ENCODE results near the gene GYPC.
"Not testable (repeated sequence)": the region's sequence is repeated elsewhere in the genome, so short reads cannot be mapped to it uniquely, and the experiment has no call there.

GYPC gene

DNA sequence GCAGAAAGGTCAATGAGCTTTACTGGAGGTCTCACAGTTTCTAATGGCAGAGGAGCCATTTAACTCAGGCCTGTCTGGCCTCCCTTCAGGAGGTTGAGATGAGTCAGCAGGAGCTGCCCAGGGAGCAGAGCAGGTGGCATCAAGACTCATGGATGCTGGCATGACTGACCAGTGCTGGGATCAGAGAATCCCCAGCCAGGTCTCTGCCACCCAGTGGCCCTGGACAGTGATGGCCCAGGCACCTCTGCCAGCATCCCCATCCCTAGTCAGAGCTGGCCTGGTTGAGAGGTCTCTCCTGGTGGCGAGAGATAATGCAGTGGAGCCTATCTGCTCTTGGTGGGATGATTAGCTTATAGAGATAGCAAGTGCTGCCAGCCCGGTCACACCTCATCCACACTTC, 43.1 kb downstream of the GYPC start:
- DNase-seq (ENCODE audit: low read depth, low spot score): no peak

DNA sequence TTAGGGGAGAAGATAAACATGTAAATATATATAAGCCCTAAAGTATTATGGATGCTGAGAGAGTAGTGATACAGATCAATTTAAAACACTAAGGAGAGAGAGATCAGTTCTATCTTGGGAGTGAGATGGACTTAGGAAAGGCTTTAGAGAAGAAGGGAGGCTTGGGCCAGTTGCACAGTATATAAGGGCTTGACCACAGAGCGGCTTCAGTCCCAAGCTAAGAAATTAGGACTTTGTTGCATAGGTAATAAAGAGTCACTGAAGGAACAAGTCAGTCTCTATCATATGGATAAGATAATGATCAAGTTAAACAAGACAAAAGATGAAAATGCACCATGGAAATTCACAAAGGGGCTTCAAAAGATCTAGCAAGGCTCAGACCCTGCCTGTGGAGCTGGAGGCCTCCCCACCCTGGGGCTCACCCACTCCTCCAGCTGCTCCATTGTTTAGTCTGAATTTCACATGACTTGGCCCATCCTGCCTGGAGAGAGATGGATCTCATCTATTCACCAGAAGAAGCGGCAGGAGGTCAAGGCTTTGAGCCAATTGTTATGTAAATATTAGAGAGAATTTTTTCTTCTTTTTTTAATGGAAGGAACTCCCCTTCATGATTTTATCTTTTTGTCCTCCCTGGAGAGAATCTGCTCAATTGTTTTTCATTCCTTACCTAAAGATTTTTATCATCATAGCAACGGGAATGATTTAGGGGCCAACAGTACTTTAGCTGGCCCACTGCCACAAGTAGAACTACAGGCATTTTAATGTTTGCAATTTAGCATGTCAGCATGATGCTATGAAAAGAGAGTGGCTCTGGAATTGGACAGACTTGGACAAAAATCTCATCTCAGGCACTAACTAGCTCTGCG, 44.0 kb downstream of the GYPC start:
- DNase-seq (ENCODE audit: low read depth, low spot score): no peak

DNA sequence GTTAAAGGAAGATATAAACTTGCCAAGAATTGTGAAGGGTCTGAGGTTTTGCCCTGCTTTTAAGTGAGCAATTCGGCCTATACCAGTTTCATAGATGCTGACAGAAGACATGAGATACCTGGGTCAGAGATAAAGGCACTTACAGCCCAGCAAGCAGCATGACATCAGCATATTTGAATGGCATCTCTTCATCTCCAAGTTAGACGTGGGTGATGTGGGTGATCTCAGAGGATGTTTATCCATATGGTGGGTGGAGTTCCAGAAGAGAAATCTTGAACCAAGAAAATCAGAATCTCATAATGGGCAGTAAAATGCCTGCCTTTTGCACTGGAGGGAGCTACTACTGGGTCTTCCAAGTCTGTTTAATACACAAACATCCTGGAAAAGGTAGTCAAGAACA, 44.7 kb downstream of the GYPC start:
- no peak for DNase-seq (ENCODE audit: low read depth, low spot score)

DNA sequence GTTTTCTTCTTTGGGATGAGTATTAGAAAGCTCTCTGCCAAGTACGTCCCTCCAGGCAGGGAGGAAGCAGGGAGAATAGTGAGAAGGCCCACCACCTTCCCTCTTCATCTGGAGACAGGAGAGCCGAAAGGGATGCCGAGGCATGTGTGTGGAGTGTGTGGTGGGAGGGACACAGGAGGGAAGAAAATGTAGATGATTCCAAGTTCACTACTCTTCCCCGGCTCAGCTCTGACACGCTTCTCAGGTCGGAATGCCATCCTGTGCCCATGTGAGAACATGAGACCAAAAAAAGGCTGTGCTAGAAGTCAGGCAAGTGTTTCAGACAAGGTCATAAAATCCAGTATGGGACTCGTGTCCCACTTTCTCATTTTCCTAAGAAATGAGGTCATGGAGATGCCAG, 47.4 kb downstream of the GYPC start:
- no peak for DNase-seq (ENCODE audit: low read depth, low spot score)

DNA sequence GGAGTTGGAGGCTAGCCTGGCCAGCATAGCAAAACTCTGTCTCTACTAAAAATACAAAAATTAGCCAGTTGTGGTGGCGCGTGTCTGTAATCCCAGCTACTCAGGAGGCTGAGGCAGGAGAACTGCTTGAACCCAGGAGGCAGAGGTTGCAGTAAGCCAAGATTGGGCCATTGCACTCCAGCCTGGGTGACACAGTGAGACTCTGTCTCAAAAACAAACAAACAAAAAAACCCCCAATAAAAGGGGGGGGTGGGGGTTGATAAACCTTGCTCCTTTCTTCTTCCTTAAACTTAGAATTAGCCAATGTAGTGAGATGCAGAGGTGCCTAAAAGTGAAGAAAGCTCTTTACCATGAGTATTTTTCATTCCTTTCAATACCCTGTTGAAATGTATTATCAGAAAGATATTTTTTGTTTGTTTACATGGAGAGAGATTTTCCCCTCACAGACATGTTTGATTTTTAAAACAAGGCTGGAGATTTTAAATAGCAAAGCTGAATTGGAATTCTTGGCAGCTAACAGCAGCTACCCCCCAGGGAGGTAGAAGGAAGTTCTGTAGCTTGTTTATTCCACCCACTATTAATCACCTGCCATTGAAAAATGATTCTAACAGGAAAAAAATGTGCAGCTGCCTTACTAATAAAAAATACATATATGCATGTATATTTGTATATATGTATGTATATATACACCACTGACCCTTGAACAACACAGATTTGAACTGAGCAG, 48.6 kb downstream of the GYPC start:
- no peak for DNase-seq (ENCODE audit: low read depth, low spot score)

DNA sequence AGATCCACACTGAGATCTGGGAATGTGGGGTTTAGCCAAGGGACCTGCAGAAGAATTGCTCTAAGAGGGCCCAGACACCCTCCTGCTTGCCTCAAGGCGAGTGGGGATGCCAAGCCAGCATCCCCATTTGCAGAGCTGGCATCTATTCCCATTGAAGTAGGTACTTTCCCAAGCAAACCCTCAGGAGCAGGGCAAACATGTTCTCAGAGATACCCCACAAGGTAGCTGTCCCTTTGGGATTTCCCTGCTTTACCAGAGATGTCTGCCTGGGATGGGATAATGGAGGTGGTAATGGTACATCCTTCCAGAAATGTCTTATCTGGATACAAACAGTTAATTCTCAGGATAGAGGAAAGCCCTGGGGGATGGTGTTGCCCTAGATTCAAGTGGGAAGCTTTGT, 51.2 kb downstream of the GYPC start:
- DNase-seq (ENCODE audit: low read depth, low spot score): no peak

DNA sequence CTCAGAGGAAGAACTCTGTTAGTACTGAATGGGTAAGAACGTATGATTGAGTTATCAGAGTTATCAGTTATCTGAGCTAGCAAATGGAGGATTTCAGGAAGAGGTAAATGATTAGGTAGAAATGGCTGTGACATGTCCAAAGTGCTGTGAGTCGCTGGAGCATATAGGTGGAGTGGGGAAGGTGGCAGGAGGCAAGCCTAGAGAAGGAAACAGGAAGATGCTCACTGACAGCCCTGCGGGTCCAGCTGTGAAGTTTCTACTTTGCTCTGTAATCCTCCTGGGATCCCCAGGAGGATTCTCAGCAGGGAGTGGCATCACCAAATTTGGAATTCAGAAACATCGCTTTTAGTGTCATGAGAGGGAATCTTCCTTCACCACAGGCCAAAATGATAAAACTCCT, 52.0 kb downstream of the GYPC start:
- no peak for DNase-seq (ENCODE audit: low read depth, low spot score)

DNA sequence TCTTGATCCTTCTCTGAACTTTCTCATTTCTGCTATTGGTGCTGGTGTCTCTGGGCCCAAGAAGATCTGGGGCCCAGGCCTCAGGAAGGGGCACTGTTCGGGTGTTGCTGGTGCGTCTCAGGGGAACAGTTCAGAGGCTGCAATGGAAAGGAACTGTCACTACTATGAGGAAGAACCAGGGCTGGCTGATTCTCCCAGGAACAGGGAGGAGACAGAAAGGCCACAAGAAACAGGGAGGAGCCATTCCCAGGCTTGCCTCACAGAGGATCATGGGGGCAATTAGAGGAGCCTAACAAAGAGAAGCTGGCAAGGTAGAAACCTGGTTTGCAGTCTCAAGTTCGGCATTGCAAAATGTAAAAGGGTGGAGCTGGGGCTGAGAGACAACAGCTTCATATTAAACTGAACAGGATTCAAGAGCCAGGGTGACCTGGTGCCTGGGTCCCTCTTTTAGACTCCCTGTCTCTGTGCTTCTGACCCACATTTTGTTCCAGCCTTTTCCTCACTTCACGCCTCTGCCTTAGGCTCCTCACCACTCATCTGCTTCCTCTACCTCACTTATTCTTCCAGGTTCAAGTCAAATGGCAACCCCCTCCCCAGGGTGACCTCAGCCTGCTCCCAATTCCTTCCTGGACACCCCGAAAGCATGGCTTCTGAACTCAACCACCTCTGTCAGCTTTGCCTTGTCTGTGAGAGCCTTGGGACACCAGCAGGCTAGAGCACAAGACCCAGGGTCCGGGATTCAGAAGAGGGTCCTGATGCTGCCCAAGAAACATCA, 58.4 kb downstream of the GYPC start:
- no peak for DNase-seq (ENCODE audit: low read depth, low spot score)

DNA sequence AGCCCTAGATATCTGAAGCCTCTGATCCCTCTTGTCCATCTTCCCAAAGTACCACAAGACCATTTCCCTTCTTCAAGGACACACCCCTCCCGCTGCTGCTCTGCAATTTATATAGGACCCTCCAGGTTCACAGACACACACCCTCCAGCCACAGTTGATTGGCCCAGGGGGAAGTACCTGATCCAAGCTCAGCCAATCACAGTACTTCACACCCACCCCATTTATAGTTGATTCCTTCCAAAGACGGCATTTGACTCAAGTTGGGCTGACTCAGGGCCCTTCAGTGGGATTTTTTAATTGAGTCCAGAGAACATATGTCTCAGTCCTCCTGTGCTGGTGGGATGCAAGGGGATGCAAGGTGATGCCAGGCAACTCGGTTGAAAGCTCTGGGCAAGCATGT, 59.2 kb downstream of the GYPC start:
- no peak for DNase-seq (ENCODE audit: low read depth, low spot score)

DNA sequence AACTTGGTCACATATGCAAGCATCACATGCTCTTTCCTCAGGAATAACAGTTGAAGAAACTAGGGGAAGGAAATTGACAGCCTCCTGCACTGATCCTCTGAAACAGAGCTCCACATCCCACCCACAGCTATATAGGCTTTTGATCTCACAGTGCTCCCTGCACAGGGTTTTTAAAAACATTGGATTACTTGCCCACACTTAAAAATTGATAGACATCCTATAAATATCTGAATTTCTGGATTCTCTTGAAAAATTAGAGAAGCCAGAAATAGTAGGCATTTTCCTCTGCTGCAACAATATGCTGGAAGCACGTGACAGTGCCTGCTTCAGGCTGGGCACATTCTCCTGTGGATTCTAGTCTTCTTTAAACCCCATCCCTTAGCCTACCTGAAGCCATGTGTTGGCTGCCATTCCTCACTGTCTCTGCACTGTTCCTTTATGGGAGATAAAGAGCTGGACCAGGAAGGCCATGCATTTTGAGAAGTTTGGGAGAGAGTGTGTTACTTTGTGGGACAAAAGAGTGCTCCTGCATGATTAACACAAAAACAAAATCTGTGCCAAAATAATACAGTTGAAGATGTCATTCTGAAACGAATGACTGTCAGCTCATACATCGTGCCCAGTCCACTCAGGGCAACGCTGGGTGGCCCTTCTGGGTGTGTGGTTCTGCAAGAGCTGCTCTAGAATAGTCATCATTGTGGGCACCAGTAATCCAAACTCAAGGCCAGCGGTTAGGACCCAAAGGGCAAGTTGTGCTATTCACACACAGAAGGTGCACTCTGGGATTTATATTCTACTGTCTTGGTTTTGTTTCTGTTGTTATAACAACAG, 59.8 kb downstream of the GYPC start:
- no peak for DNase-seq (ENCODE audit: low read depth, low spot score)

DNA sequence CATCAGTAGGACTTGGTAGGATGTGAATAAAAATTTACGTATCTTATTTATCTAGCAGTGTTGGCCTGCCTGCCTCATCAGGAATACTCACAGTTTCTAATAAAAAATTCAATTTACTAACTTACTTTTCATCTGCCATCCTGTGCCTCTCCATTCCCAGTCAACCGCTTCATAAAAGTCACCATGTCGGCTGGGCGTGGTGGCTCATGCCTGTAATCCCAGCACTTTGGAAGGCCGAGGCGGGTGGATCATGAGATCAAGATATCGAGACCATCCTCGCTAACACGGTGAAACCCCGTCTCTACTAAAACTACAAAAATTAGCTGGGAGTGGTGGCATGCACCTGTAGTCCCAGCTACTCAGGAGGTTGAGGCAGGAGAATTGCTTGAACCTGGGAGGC, 61.3 kb downstream of the GYPC start:
- DNase-seq (ENCODE audit: low read depth, low spot score): not testable (repeated sequence)

DNA sequence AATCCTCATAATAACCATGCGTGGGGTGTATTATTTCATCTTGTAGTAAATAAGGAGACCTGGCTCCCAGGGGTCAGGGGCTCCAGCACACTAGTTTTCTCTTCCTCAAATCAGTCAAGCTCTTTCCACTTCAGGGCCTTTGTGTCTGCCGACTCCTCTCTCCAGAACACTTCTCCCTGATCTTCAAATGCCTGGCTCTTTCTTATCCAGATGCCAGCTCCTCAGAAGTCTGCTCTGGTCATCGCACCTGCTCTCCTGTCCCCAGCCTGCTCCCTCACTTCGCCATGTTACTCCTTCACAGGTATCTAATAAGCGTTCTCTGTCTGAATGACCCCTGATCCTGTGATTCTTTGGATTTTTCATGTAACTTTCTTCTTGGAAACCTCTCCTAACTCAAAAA, 62.0 kb downstream of the GYPC start:
- no peak for DNase-seq (ENCODE audit: low read depth, low spot score)

DNA sequence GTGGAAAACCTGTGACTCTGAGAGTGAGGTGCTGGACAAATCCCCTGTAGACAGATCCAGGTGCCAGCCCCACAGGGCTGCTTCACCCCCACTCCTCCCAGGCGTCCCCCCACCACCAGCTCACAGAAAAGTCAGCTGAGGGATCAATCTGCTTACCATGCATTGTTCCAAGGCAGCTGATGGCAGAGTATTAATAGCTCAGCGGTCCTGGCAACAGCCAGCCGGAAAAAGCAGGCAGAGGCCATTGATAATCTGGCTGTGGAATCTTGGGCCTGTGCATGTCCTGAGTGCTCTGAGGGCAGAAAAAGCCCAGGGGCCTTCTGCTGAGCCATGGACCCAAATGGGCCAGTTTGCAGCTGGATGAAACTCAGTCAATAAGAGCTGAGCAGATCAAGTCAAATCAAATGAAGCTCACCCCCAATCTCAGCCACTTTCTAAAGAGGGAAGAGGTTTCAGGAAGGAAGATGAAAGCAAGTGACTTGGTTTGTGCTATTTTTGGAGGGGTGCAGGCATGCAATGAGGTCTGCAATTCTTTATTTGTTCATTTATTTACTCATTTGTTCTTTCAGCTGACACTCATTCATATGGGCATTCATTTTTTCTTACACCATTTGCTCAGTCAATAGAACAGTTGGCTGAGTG, 63.4 kb downstream of the GYPC start:
- no peak for DNase-seq (ENCODE audit: low read depth, low spot score)

DNA sequence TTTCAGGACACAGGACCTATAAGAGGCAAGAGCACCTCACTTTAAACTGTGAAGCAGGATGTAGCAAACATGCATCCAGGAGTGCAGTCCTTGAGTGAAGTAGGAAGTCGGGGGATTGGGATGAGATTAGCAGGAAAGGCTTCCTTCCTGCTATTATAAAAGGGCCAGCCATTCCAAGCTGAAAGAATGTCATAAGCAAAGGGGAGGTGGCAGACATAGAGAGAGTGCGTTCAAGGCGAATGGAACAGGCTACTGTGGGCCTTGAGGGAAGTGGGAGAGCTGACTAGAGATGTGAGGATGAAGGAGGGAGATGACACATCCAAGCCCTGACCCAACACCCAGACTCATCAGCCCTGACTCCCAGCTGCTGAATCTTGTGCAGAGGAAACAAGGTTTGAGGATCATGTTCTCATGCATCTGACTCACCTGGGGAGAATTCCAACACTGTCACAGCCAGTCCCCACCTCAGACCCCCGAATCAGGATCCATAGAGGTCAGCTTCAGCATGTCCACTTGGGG, 63.9 kb downstream of the GYPC start:
- no peak for DNase-seq (ENCODE audit: low read depth, low spot score)

DNA sequence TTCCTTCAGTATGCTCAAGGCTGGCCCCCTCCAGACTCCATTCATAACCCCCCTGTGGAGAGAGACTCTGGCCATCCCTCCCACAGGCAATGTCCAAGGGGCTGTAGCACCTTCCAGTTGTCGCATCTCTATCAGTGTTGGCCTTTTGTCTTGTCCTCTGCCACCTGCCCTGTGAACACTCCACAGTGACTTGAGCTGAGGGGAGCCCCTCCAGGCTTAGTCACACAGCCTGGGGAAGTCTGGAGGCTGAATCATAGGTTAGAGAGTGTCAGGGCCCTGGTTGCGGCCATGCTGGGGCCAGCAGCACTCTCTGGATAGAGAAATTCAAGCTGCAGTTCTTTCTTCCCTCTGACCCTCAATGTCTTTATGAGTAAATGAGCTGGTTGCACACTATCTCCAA, 64.7 kb downstream of the GYPC start:
- no peak for DNase-seq (ENCODE audit: low read depth, low spot score)

DNA sequence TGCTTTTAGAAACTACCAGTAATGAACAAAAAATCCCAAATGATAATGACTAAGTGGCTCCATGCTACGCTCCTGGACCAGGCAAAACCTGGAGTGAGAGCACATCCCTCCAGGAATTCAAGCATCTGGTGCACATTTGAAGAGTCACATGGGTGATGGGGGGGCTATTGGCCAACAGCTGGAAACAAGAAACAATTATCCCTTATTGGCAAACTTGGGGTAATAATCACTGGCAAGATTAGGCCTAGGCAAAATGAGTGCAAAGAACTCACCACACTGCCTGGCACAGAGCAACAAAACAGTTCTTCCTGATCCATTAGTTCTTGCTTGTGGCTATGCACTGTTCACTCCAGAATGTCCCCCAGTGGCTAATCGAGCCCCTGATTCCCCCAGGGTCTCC, 66.1 kb downstream of the GYPC start:
- DNase-seq (ENCODE audit: low read depth, low spot score): no peak

DNA sequence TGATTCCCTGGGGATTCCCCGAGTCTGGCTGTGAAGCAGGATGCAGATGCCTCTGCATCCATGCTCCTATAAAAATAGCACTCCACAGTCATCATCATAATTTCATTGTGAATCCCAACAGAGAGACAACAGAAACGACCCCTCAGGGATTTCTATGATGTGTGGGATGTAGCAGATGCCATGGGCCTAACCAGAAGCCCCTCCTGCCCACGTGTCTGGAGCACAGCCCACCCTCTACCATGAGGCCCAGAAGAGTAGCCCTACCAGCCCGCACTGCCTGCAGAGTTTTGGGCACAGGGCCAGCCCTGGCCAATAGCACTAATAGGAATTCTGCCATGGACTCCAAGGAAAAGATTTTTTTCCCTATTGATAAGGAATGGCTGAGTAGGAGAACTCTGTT, 66.6 kb downstream of the GYPC start:
- no peak for DNase-seq (ENCODE audit: low read depth, low spot score)

DNA sequence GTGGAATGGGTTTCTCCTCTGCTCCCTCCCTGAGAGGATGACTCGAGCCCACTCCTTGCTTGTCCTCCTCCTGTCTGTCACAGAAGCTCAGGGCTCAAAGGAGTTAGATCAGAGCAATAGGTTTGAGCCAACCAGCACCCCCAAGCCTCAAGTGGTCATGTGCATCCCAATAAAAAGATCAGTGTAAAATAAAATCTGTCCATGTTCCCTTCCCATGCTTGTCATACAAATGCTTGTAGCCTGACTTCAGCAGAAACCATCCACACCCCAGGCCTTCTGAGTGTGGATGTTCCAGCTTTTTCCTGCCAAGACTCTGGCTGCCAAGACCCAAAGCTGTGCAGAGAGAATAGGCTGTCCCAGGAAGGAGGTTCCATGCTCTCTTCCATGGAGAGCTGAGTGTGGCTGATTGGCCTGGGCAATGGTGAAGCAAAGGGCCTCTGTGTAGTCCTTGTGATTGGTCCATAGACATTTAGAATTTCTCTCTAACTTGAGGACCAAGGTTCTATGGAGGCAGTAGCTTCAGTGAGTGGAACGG, 67.4 kb downstream of the GYPC start:
- DNase-seq (ENCODE audit: low read depth, low spot score): no peak

DNA sequence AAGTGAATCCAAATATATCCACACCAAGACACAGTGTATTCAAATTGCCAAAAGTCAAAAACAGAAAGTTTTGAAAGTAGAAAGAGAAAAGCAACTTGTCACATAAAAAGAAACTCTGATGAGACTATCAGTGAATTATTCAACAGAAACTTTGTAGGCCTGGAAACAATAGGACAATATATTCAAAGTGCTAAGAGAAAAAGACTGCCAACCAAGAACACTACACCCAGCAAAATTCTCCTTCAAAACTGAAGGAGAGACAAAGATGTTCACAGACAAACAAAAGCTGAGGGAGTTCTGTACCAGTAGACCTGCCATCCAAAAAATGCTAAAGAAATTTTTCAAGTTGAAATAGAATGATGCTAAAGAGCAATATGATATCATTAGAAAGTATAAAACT, 69.6 kb downstream of the GYPC start:
- no peak for DNase-seq (ENCODE audit: low read depth, low spot score)

DNA sequence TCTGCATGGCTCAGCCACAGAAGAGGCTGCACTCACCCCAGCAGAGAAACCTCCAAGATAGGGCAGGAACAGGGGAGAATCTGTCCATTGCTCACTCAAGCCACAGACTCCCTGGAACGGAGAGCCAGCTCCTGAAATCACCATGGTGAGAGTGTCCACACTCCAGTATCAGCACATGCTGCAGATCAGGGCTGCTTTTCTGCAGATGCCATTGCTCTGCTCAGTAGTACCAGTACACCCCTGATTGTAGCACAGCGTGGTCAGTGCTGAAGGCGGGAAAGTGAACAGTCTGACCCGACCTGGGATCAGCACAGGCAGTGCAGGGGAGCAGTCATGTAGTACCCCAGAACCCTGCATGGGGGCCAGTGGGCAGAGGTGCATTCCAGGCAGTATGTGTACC, 73.9 kb downstream of the GYPC start:
- no peak for DNase-seq (ENCODE audit: low read depth, low spot score)

DNA sequence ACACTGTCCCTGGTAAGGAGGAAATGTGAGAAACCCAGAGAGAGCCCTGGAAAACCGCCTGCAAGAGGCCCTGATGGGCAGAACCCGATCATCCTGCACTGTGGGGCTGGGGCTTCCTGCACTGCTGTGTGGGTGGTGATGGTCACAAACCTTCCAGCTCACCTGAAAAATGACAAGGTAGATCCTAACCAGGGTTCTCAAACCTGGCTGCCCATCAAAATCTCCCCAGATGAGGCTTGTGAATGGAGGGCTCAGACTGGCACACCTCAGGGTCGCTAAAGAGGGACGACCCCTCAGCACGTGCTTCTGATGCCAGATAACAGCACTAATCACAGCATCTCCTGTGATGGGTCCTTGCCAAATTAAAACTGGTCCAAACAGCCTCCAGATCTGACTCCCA, 74.7 kb downstream of the GYPC start:
- no peak for DNase-seq (ENCODE audit: low read depth, low spot score)
